Endodermal cell (in vitro differentiated cells): ENCODE measurements around the gene TUBGCP3. TPM values are rescaled to one million over a fixed set of nuclear protein-coding genes. Genes with fewer than 3 reads are reported as not detected.

Experiments
- DNase-seq: peaks from one replicate; pipeline ENCODE4 v3.0.0-alpha.2; 2017
- H3K27ac ChIP-seq: 2 replicates; pipeline ENCODE4 v1.5.1; 2013; ENCODE audit warnings: mild to moderate bottlenecking, low read depth, low read length, moderate library complexity
- H3K27me3 ChIP-seq: 2 replicates; pipeline ENCODE4 v1.6.1; 2013; ENCODE audit warnings: mild to moderate bottlenecking, low read length, moderate library complexity; ENCODE audit not compliant: insufficient read depth, control insufficient read depth, poor library complexity, severe bottlenecking
- H3K36me3 ChIP-seq: 2 replicates; pipeline ENCODE4 v1.7.0; 2013; ENCODE audit warnings: mild to moderate bottlenecking, low read length, moderate library complexity; ENCODE audit not compliant: control insufficient read depth, insufficient read depth
- H3K4me1 ChIP-seq: one replicate; pipeline ENCODE4 v1.7.0; 2013; ENCODE audit warnings: low read length; ENCODE audit not compliant: control insufficient read depth, insufficient read depth
- H3K4me3 ChIP-seq: 2 replicates; pipeline ENCODE4 v1.5.1; 2013; ENCODE audit warnings: mild to moderate bottlenecking, low read length, moderate library complexity
- H3K9ac ChIP-seq: 2 replicates; pipeline ENCODE4 v1.6.1; 2013; ENCODE audit warnings: mild to moderate bottlenecking, low read length, moderate library complexity; ENCODE audit not compliant: poor library complexity, severe bottlenecking; ENCODE audit errors: extremely low read depth
- H3K9me3 ChIP-seq: 2 replicates; pipeline ENCODE4 v1.6.1; 2013; ENCODE audit warnings: mild to moderate bottlenecking, low read length, moderate library complexity; ENCODE audit not compliant: control insufficient read depth
- H3K27ac Mint-ChIP-seq: 2 replicates; pipeline ENCODE4 v1.8.0; 2020; ENCODE audit warnings: mixed read lengths
- H3K27me3 Mint-ChIP-seq: 2 replicates; pipeline ENCODE4 v1.8.0; 2021; ENCODE audit warnings: mild to moderate bottlenecking, mixed read lengths; ENCODE audit not compliant: insufficient read depth
- H3K36me3 Mint-ChIP-seq: 2 replicates; pipeline ENCODE4 v1.8.0; 2020; ENCODE audit warnings: low read depth, mixed read lengths
- H3K4me1 Mint-ChIP-seq: 2 replicates; pipeline ENCODE4 v1.8.0; 2020; ENCODE audit warnings: mixed read lengths
- H3K4me3 Mint-ChIP-seq: 2 replicates; pipeline ENCODE4 v1.8.0; 2020; ENCODE audit warnings: mild to moderate bottlenecking, moderate library complexity, mixed read lengths
- H3K9me3 Mint-ChIP-seq: 2 replicates; pipeline ENCODE4 v1.8.0; 2020; ENCODE audit warnings: mild to moderate bottlenecking, mixed read lengths
- WGBS, 2 experiments: methylation state at CpG; one replicate each; pipeline versions ENCODE4 v1.1.5 to v1.1.7; 2013; ENCODE audit warnings: missing lambda C conversion rate in 2 of 2, mixed read lengths in 1 of 2; ENCODE audit not compliant: insufficient coverage in 1 of 2, insufficient read length in 1 of 2; 5-methylcytosine and 5-hydroxymethylcytosine counted together
- total RNA-seq, 2 donors: library from RNA; stranded (reverse); fragmentation: NEBNext Ultra II Directional in 1 of 2; extraction: Animal tissue kit (Norgen Biotek cat#: 25700) in 1 of 2; gene quantifications; 2 replicates in 1 of 2; 3 replicates in 1 of 2; pipeline ENCODE4 v1.2.1, GENCODE V29; 2021
- TF ChIP-seq, protein P1 (sequence below): fragments of 200-600 bp; sonication (generic); conservative IDR thresholded peaks from 2 replicates; pipeline ENCODE4 v1.5.0; 2021; ENCODE audit warnings: antibody characterized with exemption, mild to moderate bottlenecking

The TUBGCP3 gene
- total RNA-seq, 2 donors from 2014 or later: 34.7 to 55.3 TPM

DNA sequence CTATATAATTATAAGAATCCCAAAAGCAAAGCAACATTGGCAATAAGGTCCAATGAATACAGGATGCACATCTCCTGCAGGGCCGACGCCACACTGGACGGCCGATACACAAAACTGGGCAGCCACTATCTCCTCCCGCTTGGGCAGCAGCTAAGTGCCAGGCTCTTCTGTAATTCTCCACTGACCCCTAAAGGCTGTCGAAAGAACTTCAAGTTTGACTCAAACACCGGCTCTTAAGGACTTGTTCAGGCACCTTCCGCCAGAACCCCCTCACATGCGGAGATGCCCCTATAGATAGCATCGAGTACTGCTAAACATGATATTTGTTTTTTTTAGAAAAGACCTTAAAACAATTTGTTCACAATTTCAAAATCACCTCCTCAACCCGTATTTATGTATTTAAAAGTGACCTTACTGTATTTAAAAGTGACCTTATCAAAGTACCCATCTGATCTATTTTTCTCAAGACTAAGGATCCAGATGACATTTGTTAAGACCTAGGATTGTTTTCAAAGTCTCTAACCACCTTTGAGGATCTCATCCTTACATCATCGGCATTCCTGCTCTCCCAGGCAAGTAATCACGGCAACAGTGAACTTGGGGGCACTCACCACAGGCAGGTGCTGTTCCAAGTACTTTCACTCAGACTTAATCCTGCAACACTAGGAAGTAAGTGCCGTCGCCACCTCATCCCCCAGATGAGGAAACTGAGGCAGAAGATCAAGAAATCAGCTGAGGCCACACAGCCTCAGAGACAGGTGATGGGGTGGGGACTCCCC is 77.8 kb downstream of the TUBGCP3 start:
- Histone ChIP-seq H3K4me1 (no peaks in the 10 kb centered on the region), H3K27ac (no peak overlapping the region), H3K9ac (no peak overlapping the region), H3K27me3 (no peaks in the 10 kb centered on the region), H3K9me3 (no peaks in the 10 kb centered on the region), H3K4me3 (no peak overlapping the region), H3K36me3 (peaks cover 67% of the 10 kb centered on the region)
- Mint-ChIP-seq H3K9me3 (no peaks in the 10 kb centered on the region), H3K36me3 (peaks cover 42% of the 10 kb centered on the region), H3K27me3 (no peaks in the 10 kb centered on the region), H3K4me1 (peaks cover 3% of the 10 kb centered on the region), H3K4me3 (no peak overlapping the region), H3K27ac (peak overlapping the region; percentile 64)
- peak; percentile 83 for DNase-seq
- TF ChIP-seq, protein P1, sequence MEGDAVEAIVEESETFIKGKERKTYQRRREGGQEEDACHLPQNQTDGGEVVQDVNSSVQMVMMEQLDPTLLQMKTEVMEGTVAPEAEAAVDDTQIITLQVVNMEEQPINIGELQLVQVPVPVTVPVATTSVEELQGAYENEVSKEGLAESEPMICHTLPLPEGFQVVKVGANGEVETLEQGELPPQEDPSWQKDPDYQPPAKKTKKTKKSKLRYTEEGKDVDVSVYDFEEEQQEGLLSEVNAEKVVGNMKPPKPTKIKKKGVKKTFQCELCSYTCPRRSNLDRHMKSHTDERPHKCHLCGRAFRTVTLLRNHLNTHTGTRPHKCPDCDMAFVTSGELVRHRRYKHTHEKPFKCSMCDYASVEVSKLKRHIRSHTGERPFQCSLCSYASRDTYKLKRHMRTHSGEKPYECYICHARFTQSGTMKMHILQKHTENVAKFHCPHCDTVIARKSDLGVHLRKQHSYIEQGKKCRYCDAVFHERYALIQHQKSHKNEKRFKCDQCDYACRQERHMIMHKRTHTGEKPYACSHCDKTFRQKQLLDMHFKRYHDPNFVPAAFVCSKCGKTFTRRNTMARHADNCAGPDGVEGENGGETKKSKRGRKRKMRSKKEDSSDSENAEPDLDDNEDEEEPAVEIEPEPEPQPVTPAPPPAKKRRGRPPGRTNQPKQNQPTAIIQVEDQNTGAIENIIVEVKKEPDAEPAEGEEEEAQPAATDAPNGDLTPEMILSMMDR: peak; percentile 78
- WGBS, 2 experiments: 71 to 82% methylated on average over 10 to 15 of the region's 15 CpGs

DNA sequence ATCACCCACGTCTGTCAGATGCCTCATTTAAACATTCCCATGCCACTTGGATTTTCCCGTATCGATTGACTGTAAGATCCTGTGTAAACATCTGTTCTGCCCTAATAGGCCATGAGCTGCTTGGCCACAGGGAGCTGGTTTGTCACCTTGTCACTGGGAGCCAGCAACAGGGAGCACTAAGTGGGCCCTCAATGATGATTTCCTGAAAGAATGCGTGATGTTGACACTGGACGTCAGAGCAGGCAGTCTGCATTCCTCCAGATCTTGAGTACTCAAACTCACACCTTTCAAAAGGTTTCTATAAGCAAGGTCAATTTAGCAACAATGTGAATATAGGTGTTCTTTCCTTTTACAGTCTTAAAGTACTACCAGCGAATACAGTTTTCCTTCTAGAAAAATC is 78.8 kb downstream of the TUBGCP3 start:
- 97 to 100% methylated on average over 6 of the region's 6 CpGs for WGBS, 2 experiments
- H3K27me3 Mint-ChIP-seq: no peaks in the 10 kb centered on the region
- Histone ChIP-seq H3K4me1 (no peaks in the 10 kb centered on the region), H3K27me3 (no peaks in the 10 kb centered on the region), H3K9ac (no peak overlapping the region), H3K4me3 (no peak overlapping the region), H3K36me3 (peaks cover 58% of the 10 kb centered on the region), H3K9me3 (no peaks in the 10 kb centered on the region), H3K27ac (no peak overlapping the region)
- peaks cover 3% of the 10 kb centered on the region for H3K4me1 Mint-ChIP-seq
- no peak overlapping the region for H3K4me3 Mint-ChIP-seq
- H3K9me3 Mint-ChIP-seq: no peaks in the 10 kb centered on the region
- H3K36me3 Mint-ChIP-seq: peaks cover 43% of the 10 kb centered on the region
- no peak overlapping the region for H3K27ac Mint-ChIP-seq
- TF ChIP-seq, protein P1: no peak
- DNase-seq: no peak

DNA sequence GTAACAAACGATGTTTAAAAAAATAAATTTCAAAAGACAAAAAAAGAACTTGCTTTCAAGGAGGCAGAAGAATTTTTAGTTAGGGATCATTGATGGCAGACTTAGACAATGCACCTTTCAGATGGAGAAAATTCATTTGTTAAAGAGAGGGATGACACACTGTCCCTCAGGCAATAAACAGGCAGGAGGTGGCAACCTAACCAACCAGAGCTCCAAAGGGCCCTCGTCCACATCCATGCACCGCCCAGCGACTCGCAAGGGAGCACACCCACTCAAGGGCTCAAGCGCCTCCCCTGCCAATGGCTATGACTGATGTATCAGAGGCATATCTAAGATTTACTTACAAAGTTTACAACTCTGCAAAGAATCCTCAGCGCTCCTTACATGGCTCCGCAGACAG is 81.9 kb downstream of the TUBGCP3 start:
- H3K27me3 ChIP-seq: no peaks in the 10 kb centered on the region
- H3K36me3 ChIP-seq: peaks cover 61% of the 10 kb centered on the region
- H3K36me3 Mint-ChIP-seq: peaks cover 59% of the 10 kb centered on the region
- no peaks in the 10 kb centered on the region for H3K9me3 ChIP-seq
- H3K4me3 ChIP-seq: no peak overlapping the region
- no peak for DNase-seq
- H3K27ac ChIP-seq: no peak overlapping the region
- H3K4me1 Mint-ChIP-seq: peaks cover 3% of the 10 kb centered on the region
- no peaks in the 10 kb centered on the region for H3K9me3 Mint-ChIP-seq
- H3K4me1 ChIP-seq: no peaks in the 10 kb centered on the region
- H3K27ac Mint-ChIP-seq: no peak overlapping the region
- TF ChIP-seq, protein P1: no peak
- no peak overlapping the region for H3K4me3 Mint-ChIP-seq
- H3K27me3 Mint-ChIP-seq: no peaks in the 10 kb centered on the region
- WGBS, 2 experiments: 88 to 95% methylated on average over 6 to 8 of the region's 8 CpGs
- H3K9ac ChIP-seq: no peak overlapping the region
